Astrocyte of the spinal cord (primary cell): Measurements from ENCODE around the gene LAMC3.
"Not testable (repeated sequence)": the region's sequence is repeated elsewhere in the genome, so short reads cannot be mapped to it uniquely, and the experiment has no call there.

Experiments used
- DNase-seq: peaks from one replicate; pipeline ENCODE4 v3.0.0; 2011; ENCODE audit warnings: low read depth, low spot score
- H3K4me3 ChIP-seq: 2 replicates; pipeline ENCODE4 v1.5.1; 2011; ENCODE audit warnings: low read depth, mild to moderate bottlenecking, low read length, moderate library complexity
- CTCF ChIP-seq: IDR thresholded peaks from 2 replicates; pipeline ENCODE4 v1.5.1; 2012; ENCODE audit warnings: low read depth, mild to moderate bottlenecking, low read length, inconsistent platforms
- in situ Hi-C: cut with HindIII; loops from 2 replicates; pipeline ENCODE4 v1.10.0; 2017; ENCODE audit warnings: low sequenced_read_pairs

Gene LAMC3

GRCh38 chr9:131096269-131097125 lies 87.5 kb downstream of the LAMC3 start, which contains the start of gene AIF1L:
Gene AIF1L, plus strand, starts transcription at chr9:131096531. Its CDS starts 99 bp downstream, at chr9:131096630.
- TF ChIP-seq CTCF: peak; percentile 20
- in situ Hi-C loops: no loop called here
- no peak within 1 kb of the TSS for H3K4me3 ChIP-seq
- DNase-seq: no peak

- in situ Hi-C loops: no loop called here
- TF ChIP-seq CTCF: no peak
- no peak overlapping the region for H3K4me3 ChIP-seq
- no peak for DNase-seq
These were observed 88.4 kb downstream of the LAMC3 start for GRCh38 chr9:131097126-131097947.

- TF ChIP-seq CTCF: no peak
- in situ Hi-C loops: no loop called here
- DNase-seq: no peak
- no peak overlapping the region for H3K4me3 ChIP-seq
These were observed 88.9 kb downstream of the LAMC3 start for GRCh38 chr9:131097948-131098278.

GRCh38 chr9:131098391-131099101 lies 89.6 kb downstream of the LAMC3 start:
- in situ Hi-C loops: no loop called here
- DNase-seq: no peak
- no peak overlapping the region for H3K4me3 ChIP-seq
- TF ChIP-seq CTCF: no peak

- in situ Hi-C loops: no loop called here
- no peak for DNase-seq
- no peak overlapping the region for H3K4me3 ChIP-seq
These were observed 90.2 kb downstream of the LAMC3 start for GRCh38 chr9:131099102-131099606.

GRCh38 chr9:131099845-131100244 lies 90.9 kb downstream of the LAMC3 start:
- in situ Hi-C loops, H3K4me3 ChIP-seq, DNase-seq: not testable (repeated sequence)

More at GRCh38 chr9:131099102-131099606, 90.2 kb downstream of the LAMC3 start:
- TF ChIP-seq CTCF: no peak
